ENCODE measurements around the gene RNF227.

Gene RNF227

DNA sequence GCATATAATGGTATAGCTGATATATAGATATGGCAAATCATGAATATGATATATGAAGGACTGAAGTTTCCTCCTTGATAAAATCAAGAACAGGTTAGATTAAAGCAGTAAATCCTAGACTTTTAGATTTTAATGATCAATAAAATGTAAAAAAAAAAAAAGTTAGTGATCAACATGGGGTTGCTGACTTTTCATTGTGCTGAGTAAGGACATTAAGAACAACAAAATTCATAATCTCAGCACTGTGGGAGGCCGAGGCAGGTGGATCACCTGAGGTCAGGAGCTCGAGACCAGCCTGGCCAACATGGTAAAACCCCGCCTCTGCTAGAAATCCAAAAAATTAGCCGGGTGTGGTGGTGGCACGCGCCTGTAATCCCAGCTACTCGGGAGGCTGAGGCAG is 37.9 kb downstream of the RNF227 start:
- no peak for TF ChIP-seq CTCF (conservative IDR thresholded peaks at IDR 0.05; ENCODE audit: low read depth, low read length)
- no peak overlapping the region for H3K4me2 ChIP-seq
- H3K27ac ChIP-seq: no peak overlapping the region
- H3K4me1 ChIP-seq (ENCODE audit: low read depth, poor library complexity, severe bottlenecking): no peaks in the 10 kb centered on the region
- H2AFZ ChIP-seq (ENCODE audit: low read depth): no peak overlapping the region
- no peak overlapping the region for H3K4me3 ChIP-seq (IDR thresholded peaks at IDR 0.05; ENCODE audit: insufficient read depth, low read depth, low read length)
- H3K27me3 ChIP-seq (ENCODE audit: insufficient read depth, low read depth): no peaks in the 10 kb centered on the region
- H4K20me1 ChIP-seq (ENCODE audit: insufficient read depth): no peaks in the 10 kb centered on the region
- H3K36me3 ChIP-seq (ENCODE audit: insufficient read depth): no peaks in the 10 kb centered on the region
- H3K9ac ChIP-seq: no peak overlapping the region
- H3K79me2 ChIP-seq (ENCODE audit: insufficient read depth, low read depth): no peaks in the 10 kb centered on the region

GRCh38 chr17:7875804-7876370 is 40.2 kb downstream of the RNF227 start:
- Histone ChIP-seq H3K27ac (no peak overlapping the region), H3K27me3 (ENCODE audit: insufficient read depth, low read depth) (no peaks in the 10 kb centered on the region), H4K20me1 (ENCODE audit: insufficient read depth) (no peaks in the 10 kb centered on the region), H3K36me3 (ENCODE audit: insufficient read depth) (no peaks in the 10 kb centered on the region), H3K9ac (no peak overlapping the region), H3K4me1 (ENCODE audit: low read depth, poor library complexity, severe bottlenecking) (no peaks in the 10 kb centered on the region), H3K79me2 (ENCODE audit: insufficient read depth, low read depth) (no peaks in the 10 kb centered on the region), H3K4me3 (IDR thresholded peaks at IDR 0.05; ENCODE audit: insufficient read depth, low read depth, low read length) (no peak overlapping the region), H2AFZ (ENCODE audit: low read depth) (no peak overlapping the region), H3K4me2 (no peak overlapping the region)
- no peak for TF ChIP-seq CTCF (conservative IDR thresholded peaks at IDR 0.05; ENCODE audit: low read depth, low read length)

DNA sequence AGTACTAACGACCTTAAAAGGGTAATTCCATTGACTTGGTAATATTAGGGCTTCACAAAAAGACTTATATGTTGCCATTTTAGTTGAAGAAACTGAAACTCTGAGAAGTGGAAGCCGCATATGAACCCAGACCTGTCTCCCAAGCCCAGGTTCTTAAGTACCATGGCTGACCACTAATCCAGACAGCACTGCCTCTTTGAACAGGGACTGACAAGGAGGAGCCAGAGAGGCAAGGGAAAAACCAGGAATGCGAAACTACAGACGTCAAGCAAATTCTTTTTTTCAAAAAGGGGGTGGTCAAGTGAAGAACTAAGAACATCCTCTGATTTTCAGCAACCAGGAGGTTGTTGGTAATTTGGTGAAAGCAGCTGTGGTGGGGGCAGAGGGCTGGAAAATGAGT is 43.0 kb downstream of the RNF227 start:
- H3K36me3 ChIP-seq (ENCODE audit: insufficient read depth): no peaks in the 10 kb centered on the region
- no peak for TF ChIP-seq CTCF (conservative IDR thresholded peaks at IDR 0.05; ENCODE audit: low read depth, low read length)
- H3K27me3 ChIP-seq (ENCODE audit: insufficient read depth, low read depth): no peaks in the 10 kb centered on the region
- no peak overlapping the region for H3K4me2 ChIP-seq
- no peak overlapping the region for H3K4me3 ChIP-seq (IDR thresholded peaks at IDR 0.05; ENCODE audit: insufficient read depth, low read depth, low read length)
- no peaks in the 10 kb centered on the region for H3K4me1 ChIP-seq (ENCODE audit: low read depth, poor library complexity, severe bottlenecking)
- no peaks in the 10 kb centered on the region for H4K20me1 ChIP-seq (ENCODE audit: insufficient read depth)
- H3K9ac ChIP-seq: no peak overlapping the region
- H2AFZ ChIP-seq (ENCODE audit: low read depth): no peak overlapping the region
- H3K79me2 ChIP-seq (ENCODE audit: insufficient read depth, low read depth): no peaks in the 10 kb centered on the region
- no peak overlapping the region for H3K27ac ChIP-seq

DNA sequence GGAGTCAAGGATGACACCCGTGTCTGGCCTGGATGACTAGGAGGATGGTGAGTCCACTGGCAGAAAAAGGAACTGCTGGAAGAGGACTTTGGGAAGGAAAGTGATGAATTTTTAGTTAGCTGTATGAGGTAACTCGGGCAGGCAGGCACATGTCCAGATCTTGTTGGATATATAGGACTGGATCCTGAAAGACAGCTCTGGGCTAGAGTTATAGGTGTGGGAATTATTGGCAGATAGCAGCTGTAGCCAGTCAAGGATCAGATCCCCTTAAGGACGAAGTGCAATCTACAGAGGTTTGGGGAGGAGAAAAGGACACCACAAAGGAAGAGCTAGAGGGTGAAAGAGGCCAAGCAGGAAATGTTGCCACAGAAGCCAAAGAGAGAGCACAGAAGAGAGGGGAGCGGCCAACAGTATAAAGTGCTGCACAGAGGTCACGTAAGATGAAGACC is 48.2 kb downstream of the RNF227 start:
- Histone ChIP-seq H3K79me2 (ENCODE audit: insufficient read depth, low read depth) (no peaks in the 10 kb centered on the region), H2AFZ (ENCODE audit: low read depth) (no peak overlapping the region), H4K20me1 (ENCODE audit: insufficient read depth) (no peaks in the 10 kb centered on the region), H3K4me3 (IDR thresholded peaks at IDR 0.05; ENCODE audit: insufficient read depth, low read depth, low read length) (no peak overlapping the region), H3K4me2 (no peak overlapping the region), H3K4me1 (ENCODE audit: low read depth, poor library complexity, severe bottlenecking) (no peaks in the 10 kb centered on the region), H3K36me3 (ENCODE audit: insufficient read depth) (no peaks in the 10 kb centered on the region), H3K9ac (no peak overlapping the region), H3K27ac (no peak overlapping the region), H3K27me3 (ENCODE audit: insufficient read depth, low read depth) (no peaks in the 10 kb centered on the region)
- TF ChIP-seq CTCF (conservative IDR thresholded peaks at IDR 0.05; ENCODE audit: low read depth, low read length): no peak
